AG08396 (cell line): ENCODE measurements around the gene PCDHGB4.
"Not testable (repeated sequence)": the region's sequence is repeated elsewhere in the genome, so short reads cannot be mapped to it uniquely, and the experiment has no call there.

Experiments used
- DNase-seq: peaks from one replicate; pipeline ENCODE4 v3.0.0; 2012; ENCODE audit warnings: low spot score, mixed read lengths

The PCDHGB4 gene

DNA sequence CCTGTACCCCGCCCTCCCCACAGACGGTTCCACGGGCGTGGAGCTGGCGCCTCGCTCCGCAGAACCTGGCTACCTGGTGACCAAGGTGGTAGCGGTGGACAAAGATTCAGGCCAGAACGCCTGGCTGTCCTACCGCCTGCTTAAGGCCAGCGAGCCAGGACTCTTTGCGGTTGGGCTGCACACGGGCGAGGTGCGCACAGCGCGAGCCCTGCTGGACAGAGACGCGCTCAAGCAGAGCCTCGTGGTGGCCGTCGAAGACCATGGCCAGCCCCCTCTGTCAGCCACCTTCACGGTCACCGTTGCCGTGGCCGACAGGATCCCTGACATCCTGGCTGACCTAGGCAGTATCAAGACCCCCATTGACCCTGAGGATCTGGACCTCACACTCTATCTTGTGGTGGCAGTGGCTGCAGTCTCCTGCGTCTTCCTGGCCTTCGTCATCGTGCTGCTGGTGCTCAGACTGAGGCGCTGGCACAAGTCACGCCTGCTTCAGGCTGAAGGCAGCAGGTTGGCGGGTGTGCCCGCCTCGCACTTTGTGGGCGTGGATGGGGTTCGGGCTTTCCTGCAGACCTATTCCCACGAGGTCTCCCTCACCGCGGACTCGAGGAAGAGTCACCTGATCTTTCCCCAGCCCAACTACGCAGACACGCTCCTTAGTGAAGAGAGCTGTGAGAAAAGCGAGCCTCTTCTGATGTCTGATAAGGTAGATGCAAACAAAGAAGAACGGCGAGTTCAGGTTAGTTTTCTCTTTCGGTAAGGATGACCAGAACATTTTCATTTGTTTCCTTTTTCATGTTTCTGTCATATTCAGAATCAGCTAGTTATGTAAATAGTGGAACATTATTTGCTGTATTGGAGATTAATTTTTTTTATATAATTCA, 21.2 kb upstream of the PCDHGB4 start:
- no peak for DNase-seq

- DNase-seq, result peak; percentile 80
Measured at GRCh38 chr5:141369994-141370848, 17.3 kb upstream of the PCDHGB4 start, which contains the start of gene PCDHGB3. TSS of gene PCDHGB3 (plus strand) at chr5:141370242. CDS start at chr5:141370395, 153 bp downstream.

GRCh38 chr5:141371572-141372475, 15.7 kb upstream of the PCDHGB4 start:
- no peak for DNase-seq

DNA sequence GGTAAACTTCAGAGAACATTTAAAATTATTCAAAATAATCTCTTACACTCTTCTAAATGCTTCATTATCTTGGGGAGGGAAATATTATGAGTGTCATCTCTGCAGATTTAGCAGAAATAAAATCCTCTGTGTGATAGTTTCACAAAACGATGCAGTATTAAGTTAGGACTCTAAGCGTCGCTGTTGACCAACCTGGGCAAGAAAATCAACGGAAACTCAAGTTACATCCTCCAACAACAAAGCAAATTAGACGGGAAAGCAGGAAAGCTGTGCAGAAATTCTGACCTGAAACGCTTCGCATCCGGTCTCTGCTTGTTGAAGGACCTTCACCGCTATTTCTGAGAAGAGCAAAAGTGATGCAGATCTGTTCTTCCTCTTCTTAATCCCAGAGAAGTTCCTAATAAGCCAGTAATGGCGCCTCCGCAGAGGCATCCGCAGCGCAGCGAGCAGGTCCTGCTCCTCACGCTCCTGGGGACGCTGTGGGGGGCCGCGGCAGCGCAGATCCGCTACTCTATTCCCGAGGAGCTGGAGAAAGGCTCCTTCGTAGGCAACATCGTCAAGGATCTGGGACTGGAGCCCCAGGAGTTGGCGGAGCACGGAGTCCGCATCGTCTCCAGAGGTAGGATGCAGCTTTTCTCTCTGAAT, 13.7 kb upstream of the PCDHGB4 start, which contains the start of gene PCDHGA6:
PCDHGA6 (plus strand) TSS at position 219 of the 645 bp plus-strand sequence; CDS start at position 412, 193 bp downstream.
- DNase-seq, result peak; percentile 50

DNA sequence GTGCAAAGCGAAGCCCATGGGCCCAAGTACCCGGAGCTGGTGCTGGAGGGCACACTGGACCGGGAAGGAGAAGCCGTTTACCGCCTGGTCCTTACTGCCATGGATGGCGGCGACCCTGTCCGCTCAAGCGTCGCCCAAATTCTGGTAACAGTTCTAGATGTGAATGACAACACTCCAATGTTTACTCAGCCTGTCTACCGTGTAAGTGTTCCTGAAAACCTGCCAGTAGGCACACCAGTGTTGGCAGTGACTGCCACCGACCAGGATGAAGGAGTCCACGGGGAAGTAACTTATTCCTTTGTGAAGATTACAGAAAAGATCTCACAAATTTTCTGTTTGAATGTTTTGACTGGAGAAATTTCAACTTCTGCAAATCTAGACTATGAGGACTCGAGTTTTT, 12.9 kb upstream of the PCDHGB4 start:
- DNase-seq, result no peak

DNA sequence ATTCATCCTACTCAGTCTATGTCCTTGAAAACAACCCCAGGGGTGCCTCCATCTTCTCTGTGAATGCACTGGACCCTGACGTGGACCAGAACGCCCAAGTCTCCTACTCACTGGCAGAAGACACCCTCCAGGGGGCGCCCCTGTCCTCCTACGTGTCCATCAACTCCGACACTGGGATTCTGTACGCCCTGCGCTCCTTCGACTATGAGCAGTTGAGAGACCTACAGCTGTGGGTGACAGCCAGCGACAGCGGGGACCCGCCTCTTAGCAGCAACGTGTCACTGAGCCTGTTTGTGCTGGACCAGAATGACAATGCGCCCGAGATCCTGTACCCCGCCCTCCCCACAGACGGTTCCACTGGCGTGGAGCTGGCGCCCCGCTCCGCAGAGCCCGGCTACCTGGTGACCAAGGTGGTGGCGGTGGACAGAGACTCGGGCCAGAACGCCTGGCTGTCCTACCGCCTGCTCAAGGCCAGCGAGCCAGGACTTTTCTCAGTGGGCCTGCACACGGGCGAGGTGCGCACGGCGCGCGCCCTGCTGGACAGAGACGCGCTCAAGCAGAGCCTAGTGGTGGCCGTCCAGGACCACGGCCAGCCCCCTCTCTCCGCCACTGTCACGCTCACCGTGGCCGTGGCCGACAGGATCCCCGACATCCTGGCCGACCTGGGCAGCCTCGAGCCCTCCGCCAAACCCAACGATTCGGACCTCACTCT, 11.9 kb upstream of the PCDHGB4 start:
- DNase-seq, result not testable (repeated sequence)

DNA sequence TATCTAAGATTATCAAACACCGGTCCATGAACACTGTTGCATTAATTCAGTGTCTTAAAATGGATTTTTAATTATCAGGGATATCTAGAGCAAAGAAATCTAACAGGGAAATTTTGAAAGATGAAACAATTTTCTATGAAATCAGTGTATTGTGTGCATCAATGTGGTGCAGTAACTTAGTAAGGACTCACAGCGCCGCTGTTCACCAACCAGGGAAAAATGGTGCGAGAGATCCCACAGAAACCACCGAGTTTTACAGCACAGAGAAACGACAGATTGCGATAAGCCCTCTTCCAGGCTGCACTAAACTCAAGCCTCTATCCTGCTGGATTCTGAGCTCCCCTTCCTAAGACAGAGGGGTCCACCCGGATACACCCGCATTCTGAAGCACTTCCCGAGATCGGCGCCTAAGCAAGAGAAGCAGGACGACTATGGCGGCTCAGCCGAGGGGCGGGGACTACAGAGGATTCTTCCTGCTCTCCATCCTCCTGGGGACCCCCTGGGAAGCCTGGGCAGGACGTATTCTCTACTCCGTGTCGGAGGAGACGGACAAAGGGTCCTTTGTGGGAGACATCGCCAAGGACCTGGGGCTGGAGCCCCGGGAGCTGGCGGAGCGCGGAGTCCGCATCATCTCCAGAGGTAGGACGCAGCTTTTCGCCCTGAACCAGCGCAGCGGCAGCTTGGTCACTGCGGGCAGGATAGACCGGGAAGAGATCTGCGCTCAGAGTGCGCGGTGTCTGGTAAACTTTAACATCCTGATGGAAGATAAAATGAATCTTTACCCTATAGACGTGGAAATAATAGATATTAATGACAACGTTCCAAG, 4.8 kb upstream of the PCDHGB4 start, which contains the start of gene PCDHGA7:
PCDHGA7 (plus strand) TSS at position 274 of the 826 bp plus-strand sequence; CDS start at position 432, 158 bp downstream.
- peak; percentile 55 for DNase-seq

GRCh38 chr5:141383345-141383744, 4.2 kb upstream of the PCDHGB4 start:
- no peak for DNase-seq

GRCh38 chr5:141384471-141385267, 2.8 kb upstream of the PCDHGB4 start:
- no peak for DNase-seq

- no peak for DNase-seq
Measured at GRCh38 chr5:141388661-141389060, 1.2 kb downstream of the PCDHGB4 start.

- DNase-seq, result no peak
Measured at GRCh38 chr5:141389153-141390042, 1.9 kb downstream of the PCDHGB4 start.

DNA sequence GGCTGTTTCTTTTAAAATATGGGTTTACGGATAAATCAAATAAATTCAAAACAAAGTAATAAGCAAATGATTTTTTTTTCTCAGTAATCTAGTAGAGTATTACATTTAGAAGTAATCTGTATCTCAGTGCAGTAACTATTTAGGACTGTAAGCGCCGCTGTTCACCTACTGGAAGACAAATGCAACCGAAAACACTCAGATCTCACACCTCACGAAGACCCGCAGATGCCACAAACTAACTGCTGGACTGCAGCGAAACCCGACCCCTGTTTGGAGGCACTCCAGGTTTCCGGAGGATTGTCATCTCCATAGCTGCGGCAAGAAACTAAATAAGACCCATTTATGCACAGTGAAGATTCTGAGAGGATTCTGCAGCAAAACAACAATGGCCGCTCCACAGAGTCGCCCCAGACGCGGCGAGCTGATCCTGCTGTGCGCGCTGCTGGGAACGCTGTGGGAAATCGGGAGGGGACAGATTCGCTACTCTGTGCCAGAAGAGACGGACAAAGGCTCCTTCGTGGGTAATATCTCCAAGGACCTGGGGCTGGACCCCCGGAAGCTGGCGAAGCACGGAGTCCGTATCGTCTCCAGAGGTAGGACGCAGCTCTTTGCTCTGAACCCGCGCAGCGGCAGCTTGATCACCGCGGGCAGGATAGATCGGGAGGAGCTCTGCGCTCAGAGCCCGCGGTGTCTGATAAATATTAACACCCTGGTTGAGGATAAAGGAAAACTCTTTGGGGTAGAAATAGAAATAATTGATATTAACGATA, 5.1 kb downstream of the PCDHGB4 start, which contains the start of gene PCDHGA8:
PCDHGA8 (plus strand) TSS at position 205 of the 770 bp plus-strand sequence; CDS start at position 386, 181 bp downstream.
- no peak for DNase-seq

DNA sequence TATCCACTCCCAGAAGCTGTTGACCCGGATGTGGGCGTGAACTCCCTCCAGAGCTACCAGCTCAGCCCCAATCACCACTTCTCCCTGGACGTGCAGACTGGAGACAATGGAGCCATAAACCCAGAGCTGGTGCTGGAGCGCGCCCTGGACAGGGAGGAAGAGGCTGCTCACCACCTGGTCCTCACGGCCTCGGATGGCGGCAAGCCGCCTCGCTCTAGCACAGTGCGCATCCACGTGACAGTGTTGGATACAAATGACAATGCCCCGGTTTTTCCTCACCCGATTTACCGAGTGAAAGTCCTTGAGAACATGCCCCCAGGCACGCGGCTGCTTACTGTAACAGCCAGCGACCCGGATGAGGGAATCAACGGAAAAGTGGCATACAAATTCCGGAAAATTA, 5.8 kb downstream of the PCDHGB4 start:
- DNase-seq, result no peak

GRCh38 chr5:141394401-141395187, 7.1 kb downstream of the PCDHGB4 start:
- DNase-seq, result not testable (repeated sequence)

DNA sequence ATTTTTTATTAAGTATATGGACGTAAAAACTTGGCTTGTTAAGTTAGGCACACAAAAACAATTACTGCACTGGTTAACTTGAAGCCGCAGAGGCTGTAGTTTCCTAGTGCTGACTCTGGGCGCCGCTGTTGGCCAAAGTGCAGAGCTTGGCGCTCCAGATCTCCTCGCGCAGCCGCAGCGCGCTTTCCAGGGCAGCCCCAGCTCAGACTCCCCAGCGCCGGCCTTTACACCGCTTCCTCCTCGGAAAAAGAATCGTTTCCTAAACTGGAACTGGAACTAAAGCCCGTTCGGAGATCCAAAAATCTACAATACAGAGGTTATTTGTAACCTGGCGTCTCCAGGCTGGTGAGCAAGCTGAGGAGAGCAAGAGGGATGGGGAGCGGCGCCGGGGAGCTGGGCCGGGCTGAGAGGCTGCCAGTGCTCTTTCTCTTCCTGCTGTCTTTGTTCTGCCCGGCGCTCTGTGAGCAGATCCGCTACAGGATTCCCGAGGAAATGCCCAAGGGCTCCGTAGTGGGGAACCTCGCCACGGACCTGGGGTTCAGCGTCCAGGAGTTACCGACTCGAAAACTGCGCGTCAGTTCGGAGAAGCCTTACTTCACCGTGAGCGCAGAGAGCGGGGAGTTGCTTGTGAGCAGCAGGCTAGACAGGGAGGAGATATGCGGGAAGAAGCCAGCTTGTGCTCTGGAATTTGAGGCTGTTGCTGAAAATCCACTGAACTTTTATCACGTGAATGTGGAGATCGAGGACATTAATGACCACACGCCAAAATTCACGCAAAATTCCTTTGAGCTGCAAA, 10.5 kb downstream of the PCDHGB4 start, which contains the start of gene PCDHGB5:
PCDHGB5 (plus strand) TSS at position 192 of the 796 bp plus-strand sequence; CDS start at position 373, 181 bp downstream.
- DNase-seq, result peak; percentile 66
